ENCODE data around the gene CREB3L2. TPM values are rescaled to one million over a fixed set of nuclear protein-coding genes. Genes with fewer than 3 reads are reported as not detected.

The CREB3L2 gene
- total RNA-seq, 3 donors from 2014 or later: 15.8 to 54.3 (median 40.6) TPM

- no peak for TF ChIP-seq CTCF (IDR thresholded peaks at IDR 0.05)
- no peak for DNase-seq
- no peaks in the 10 kb centered on the region for H3K36me3 ChIP-seq (ENCODE audit: low read depth)
- H3K4me1 ChIP-seq (ENCODE audit: low read depth): no peaks in the 10 kb centered on the region
- no peak for ATAC-seq
- H3K9me3 ChIP-seq: no peaks in the 10 kb centered on the region
- intact Hi-C loops (cut with DNase I, micrococcal nuclease): no loop called here
- no peak overlapping the region for H3K4me3 ChIP-seq
These were observed 148.8 kb downstream of the CREB3L2 start for GRCh38 chr7:137853053-137853452.

- Histone ChIP-seq H3K4me1 (ENCODE audit: low read depth) (peaks cover 3% of the 10 kb centered on the region), H3K36me3 (ENCODE audit: low read depth) (no peaks in the 10 kb centered on the region), H3K4me3 (no peak overlapping the region), H3K9me3 (no peaks in the 10 kb centered on the region)
- TF ChIP-seq CTCF (IDR thresholded peaks at IDR 0.05): no peak
- ATAC-seq: no peak
- intact Hi-C loops (cut with DNase I, micrococcal nuclease): no loop called here
- DNase-seq: no peak
These were observed 149.8 kb downstream of the CREB3L2 start for GRCh38 chr7:137852108-137852507.

- intact Hi-C loops (cut with DNase I, micrococcal nuclease): no loop called here
These were observed 150.6 kb downstream of the CREB3L2 start for GRCh38 chr7:137850972-137851945.

GRCh38 chr7:137850571-137850970 lies 151.3 kb downstream of the CREB3L2 start:
- no peak for TF ChIP-seq CTCF (IDR thresholded peaks at IDR 0.05)
- no peak for DNase-seq

More at GRCh38 chr7:137850972-137851945, 150.6 kb downstream of the CREB3L2 start:
- Histone ChIP-seq H3K4me3 (no peak overlapping the region), H3K36me3 (ENCODE audit: low read depth) (no peaks in the 10 kb centered on the region), H3K4me1 (ENCODE audit: low read depth) (peaks cover 3% of the 10 kb centered on the region), H3K9me3 (no peaks in the 10 kb centered on the region)
- DNase-seq (no peak), ATAC-seq (no peak)
- no peak for TF ChIP-seq CTCF (IDR thresholded peaks at IDR 0.05)

GRCh38 chr7:137848095-137848494 lies 153.8 kb downstream of the CREB3L2 start:
- ATAC-seq: no peak
- TF ChIP-seq CTCF (IDR thresholded peaks at IDR 0.05): no peak
- no peak overlapping the region for H3K4me3 ChIP-seq
- H3K4me1 ChIP-seq (ENCODE audit: low read depth): peaks cover 3% of the 10 kb centered on the region
- intact Hi-C loops (cut with DNase I, micrococcal nuclease): no loop called here
- H3K36me3 ChIP-seq (ENCODE audit: low read depth): no peaks in the 10 kb centered on the region
- no peaks in the 10 kb centered on the region for H3K9me3 ChIP-seq
- no peak for DNase-seq

More at GRCh38 chr7:137850571-137850970, 151.3 kb downstream of the CREB3L2 start:
- H3K36me3 ChIP-seq (ENCODE audit: low read depth): no peaks in the 10 kb centered on the region
- intact Hi-C loops (cut with DNase I, micrococcal nuclease): no loop called here
- ATAC-seq: no peak
- no peaks in the 10 kb centered on the region for H3K9me3 ChIP-seq
- peaks cover 3% of the 10 kb centered on the region for H3K4me1 ChIP-seq (ENCODE audit: low read depth)
- H3K4me3 ChIP-seq: no peak overlapping the region
